ENCODE results near the gene AP2B1.

Gene AP2B1

GRCh38 chr17:35587074-35587961 lies at the start of gene AP2B1:
AP2B1 (plus strand) TSS chr17:35587322; CDS start chr17:35594031, 6,709 bp downstream.
- Histone ChIP-seq H3K4me1 (peaks cover 9% of the 10 kb centered on the region), H3K4me2 (ENCODE audit: low read length) (peak within 1 kb of the TSS; percentile 68)
- no peak for TF ChIP-seq CTCF (IDR thresholded peaks at IDR 0.05)

GRCh38 chr17:35537601-35538141 lies 49.5 kb upstream of the AP2B1 start, which contains the start of gene SLFN12L:
SLFN12L (minus strand) TSS chr17:35537678; CDS start chr17:35522364, 15,314 bp downstream.
- no peaks in the 10 kb centered on the region for H3K9me3 ChIP-seq (ENCODE audit: control insufficient read depth, low read length)
- no peak for TF ChIP-seq CTCF (IDR thresholded peaks at IDR 0.05)
- H3K27ac ChIP-seq = peak within 1 kb of the TSS; percentile 45
- H3K4me2 ChIP-seq (ENCODE audit: low read length) = no peak within 1 kb of the TSS
- H3K4me3 ChIP-seq (ENCODE audit: low read depth, low read length) = peak within 1 kb of the TSS; percentile 6
- H3K27me3 ChIP-seq (ENCODE audit: control insufficient read depth, insufficient read depth, low read length) = no peaks in the 10 kb centered on the region
- H2AFZ ChIP-seq = peak within 1 kb of the TSS; percentile 47
- no peak within 1 kb of the TSS for H3K9ac ChIP-seq
- no peaks in the 10 kb centered on the region for H3K4me1 ChIP-seq
- no peaks in the 10 kb centered on the region for H3K79me2 ChIP-seq
- no peaks in the 10 kb centered on the region for H3K36me3 ChIP-seq (ENCODE audit: control insufficient read depth, insufficient read depth, low read length)

More at GRCh38 chr17:35587074-35587961, at the start of gene AP2B1:
- Histone ChIP-seq H3K27me3 (ENCODE audit: control insufficient read depth, insufficient read depth, low read length) (no peaks in the 10 kb centered on the region), H3K27ac (peak within 1 kb of the TSS; percentile 85), H3K4me3 (ENCODE audit: low read depth, low read length) (peak within 1 kb of the TSS; percentile 95), H3K9me3 (ENCODE audit: control insufficient read depth, low read length) (no peaks in the 10 kb centered on the region), H3K9ac (peak within 1 kb of the TSS; percentile 39), H3K36me3 (ENCODE audit: control insufficient read depth, insufficient read depth, low read length) (no peaks in the 10 kb centered on the region), H3K79me2 (peaks cover 34% of the 10 kb centered on the region), H2AFZ (peak within 1 kb of the TSS; percentile 79)

DNA sequence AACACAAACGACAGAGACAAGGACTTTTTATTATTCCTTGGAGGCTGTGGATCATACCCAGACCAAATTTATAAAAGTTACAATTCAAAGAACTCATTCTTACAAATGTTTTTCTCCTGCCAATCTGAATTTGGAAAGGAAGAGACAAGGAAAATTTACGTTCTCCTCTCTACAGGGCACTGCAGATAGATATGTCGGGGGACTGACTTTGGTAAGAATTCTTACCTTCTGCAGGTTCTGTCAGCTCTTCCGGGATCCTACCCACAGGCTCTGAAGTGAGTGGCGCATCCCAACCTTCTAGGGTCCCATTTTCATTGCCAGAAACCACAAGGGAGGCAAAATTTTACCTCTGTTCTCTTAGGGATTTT lies 47.5 kb upstream of the AP2B1 start:
- H3K27ac ChIP-seq = no peak overlapping the region
- no peak overlapping the region for H3K9ac ChIP-seq
- no peaks in the 10 kb centered on the region for H3K79me2 ChIP-seq
- no peaks in the 10 kb centered on the region for H3K4me1 ChIP-seq
- no peak overlapping the region for H3K4me3 ChIP-seq (ENCODE audit: low read depth, low read length)
- no peak overlapping the region for H3K4me2 ChIP-seq (ENCODE audit: low read length)
- H3K9me3 ChIP-seq (ENCODE audit: control insufficient read depth, low read length) = no peaks in the 10 kb centered on the region
- H2AFZ ChIP-seq = peak overlapping the region; percentile 50
- no peak for TF ChIP-seq CTCF (IDR thresholded peaks at IDR 0.05)
- no peaks in the 10 kb centered on the region for H3K36me3 ChIP-seq (ENCODE audit: control insufficient read depth, insufficient read depth, low read length)
- H3K27me3 ChIP-seq (ENCODE audit: control insufficient read depth, insufficient read depth, low read length) = no peaks in the 10 kb centered on the region

DNA sequence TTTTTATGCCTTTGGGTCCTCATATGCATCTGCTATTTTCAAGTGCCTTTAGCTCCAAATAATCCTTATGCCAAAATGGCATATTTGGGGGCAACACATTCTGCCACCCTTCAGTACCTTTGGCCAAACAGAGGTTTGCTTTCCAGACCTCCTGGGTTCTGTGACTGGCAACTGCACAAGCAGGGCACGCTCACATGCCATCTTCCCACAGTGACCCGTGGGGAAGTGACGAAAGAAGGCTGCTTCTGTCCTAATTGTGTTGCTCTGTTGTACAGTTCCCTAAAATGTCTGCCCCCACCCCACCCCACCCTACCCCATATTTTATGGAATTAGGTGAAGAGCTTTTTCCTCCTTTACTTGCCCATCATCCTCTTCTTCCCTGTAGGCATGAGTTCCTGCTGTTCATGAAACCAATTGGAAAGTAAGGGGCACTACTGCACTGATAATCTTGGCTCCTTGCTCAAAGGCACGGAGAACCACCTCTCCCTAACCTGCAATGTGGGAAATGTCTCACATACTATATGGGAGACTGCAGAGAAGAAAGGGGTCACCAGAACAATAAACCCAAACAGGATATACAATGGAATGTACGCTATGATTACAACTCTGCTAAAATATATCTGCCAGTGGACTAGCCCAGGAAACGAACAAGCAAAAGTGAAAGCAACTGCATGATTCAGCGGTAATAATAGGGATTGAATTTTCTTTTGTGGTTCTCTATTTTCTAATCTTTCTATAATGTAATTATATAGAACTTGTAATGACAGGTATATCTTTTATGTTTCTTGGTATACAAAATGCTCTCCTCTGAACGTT lies 46.3 kb upstream of the AP2B1 start:
- Histone ChIP-seq H3K4me2 (ENCODE audit: low read length) (no peak overlapping the region), H2AFZ (no peak overlapping the region), H3K36me3 (ENCODE audit: control insufficient read depth, insufficient read depth, low read length) (no peaks in the 10 kb centered on the region), H3K9ac (no peak overlapping the region), H3K79me2 (no peaks in the 10 kb centered on the region), H3K27ac (no peak overlapping the region), H3K4me3 (ENCODE audit: low read depth, low read length) (no peak overlapping the region), H3K9me3 (ENCODE audit: control insufficient read depth, low read length) (no peaks in the 10 kb centered on the region), H3K27me3 (ENCODE audit: control insufficient read depth, insufficient read depth, low read length) (no peaks in the 10 kb centered on the region), H3K4me1 (no peaks in the 10 kb centered on the region)
- TF ChIP-seq CTCF (IDR thresholded peaks at IDR 0.05) = no peak

Measured in parathyroid adenoma (tissue), 2 donors.